ENCODE data around the gene TLE3. TPM values are rescaled to one million over a fixed set of nuclear protein-coding genes. Genes with fewer than 3 reads are reported as not detected.

Gene TLE3
- total RNA-seq, 1 donor from 2014 or later, result 58.8 TPM

- no peak for ATAC-seq
- no peaks in the 10 kb centered on the region for H3K27me3 ChIP-seq
- no peaks in the 10 kb centered on the region for H3K9me3 ChIP-seq
- no peak overlapping the region for H3K27ac ChIP-seq
- intact Hi-C loops (cut with DNase I), result no loop called here
- no peaks in the 10 kb centered on the region for H3K4me1 ChIP-seq
- H3K4me3 ChIP-seq, result no peak overlapping the region
- DNase-seq, result no peak
- H3K36me3 ChIP-seq, result no peaks in the 10 kb centered on the region
- TF ChIP-seq CTCF (IDR thresholded peaks at IDR 0.05), result no peak
Measured at GRCh38 chr15:70032509-70032908, 65.2 kb downstream of the TLE3 start.

DNA sequence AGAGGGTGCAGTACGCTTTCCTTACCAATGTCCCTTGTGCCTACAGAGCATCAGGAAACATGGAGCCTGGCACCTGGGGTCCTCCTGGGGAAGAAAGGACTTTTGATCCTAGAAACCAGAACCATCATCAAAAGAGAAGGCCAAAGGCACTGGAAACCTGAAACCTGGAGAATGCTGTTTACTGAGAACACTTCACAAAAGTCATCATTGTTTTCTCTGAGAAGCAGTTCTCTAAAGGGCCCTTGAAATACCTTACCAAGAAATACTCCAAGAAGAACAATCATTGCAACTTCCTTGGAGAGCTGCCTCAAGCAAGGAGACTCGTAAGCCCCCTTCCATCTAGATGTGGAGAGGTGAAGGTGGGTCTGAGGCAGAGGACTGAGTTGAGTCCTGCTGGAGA lies 66.0 kb downstream of the TLE3 start:
- H3K9me3 ChIP-seq, result no peaks in the 10 kb centered on the region
- DNase-seq, result no peak
- intact Hi-C loops (cut with DNase I), result no loop called here
- no peak overlapping the region for H3K4me3 ChIP-seq
- H3K4me1 ChIP-seq, result no peaks in the 10 kb centered on the region
- H3K27ac ChIP-seq, result no peak overlapping the region
- ATAC-seq, result peak; percentile 4
- H3K27me3 ChIP-seq, result no peaks in the 10 kb centered on the region
- no peak for TF ChIP-seq CTCF (IDR thresholded peaks at IDR 0.05)
- no peaks in the 10 kb centered on the region for H3K36me3 ChIP-seq

DNA sequence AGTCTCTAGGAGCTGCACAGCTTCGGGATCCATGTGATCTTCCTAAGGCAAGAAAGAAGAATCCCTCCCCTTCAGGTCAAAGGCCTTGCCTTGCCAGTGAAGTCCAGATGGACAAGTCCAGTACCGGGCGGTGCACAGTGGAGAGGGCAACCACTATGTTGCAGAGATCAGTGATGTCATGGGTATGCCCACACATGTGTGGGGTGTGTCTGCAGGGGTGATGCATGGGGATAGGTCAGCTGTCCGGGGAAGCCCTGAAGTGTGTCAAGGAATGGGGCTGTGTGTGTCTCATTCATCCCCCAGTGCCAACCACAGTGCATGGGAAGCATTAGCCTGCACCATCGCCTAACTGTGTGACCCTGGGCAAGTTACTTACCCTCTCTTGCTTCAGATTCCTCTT lies 66.5 kb downstream of the TLE3 start:
- no peak for TF ChIP-seq CTCF (IDR thresholded peaks at IDR 0.05)

DNA sequence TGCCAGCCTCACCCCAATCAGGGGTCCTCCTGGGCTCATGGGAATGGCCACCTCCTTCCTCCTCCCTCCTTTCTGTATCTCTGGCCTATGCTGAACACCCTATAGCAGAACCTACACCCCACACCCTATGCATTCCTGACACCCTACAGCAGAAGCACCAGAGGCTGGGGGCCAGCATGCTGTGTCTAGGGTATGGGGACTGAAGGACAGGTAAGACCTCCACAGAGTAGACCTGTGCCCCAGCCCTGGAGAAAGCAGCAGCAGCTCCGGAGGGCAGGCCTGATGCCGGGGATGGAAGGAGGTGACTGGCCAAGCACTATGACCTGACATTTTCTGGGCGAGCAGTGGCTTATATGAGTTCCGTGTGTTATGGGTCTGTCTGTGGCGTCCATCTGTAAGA lies 66.9 kb downstream of the TLE3 start:
- H3K9me3 ChIP-seq, result no peaks in the 10 kb centered on the region
- intact Hi-C loops (cut with DNase I), result no loop called here
- TF ChIP-seq CTCF (IDR thresholded peaks at IDR 0.05), result no peak
- H3K27me3 ChIP-seq, result no peaks in the 10 kb centered on the region
- no peak overlapping the region for H3K4me3 ChIP-seq
- DNase-seq (peak; percentile 51), ATAC-seq (no peak)
- peaks cover under 1% of the 10 kb centered on the region for H3K4me1 ChIP-seq
- H3K27ac ChIP-seq, result no peak overlapping the region
- no peaks in the 10 kb centered on the region for H3K36me3 ChIP-seq

More for the DNA sequence above, 66.5 kb downstream of the TLE3 start:
- DNase-seq (peak; percentile 36), ATAC-seq (no peak)
- Histone ChIP-seq H3K4me1 (no peaks in the 10 kb centered on the region), H3K27ac (no peak overlapping the region), H3K9me3 (no peaks in the 10 kb centered on the region), H3K36me3 (no peaks in the 10 kb centered on the region), H3K27me3 (no peaks in the 10 kb centered on the region), H3K4me3 (no peak overlapping the region)
- intact Hi-C loops (cut with DNase I), result no loop called here

GRCh38 chr15:70029297-70029701 lies 68.4 kb downstream of the TLE3 start:
- ATAC-seq (no peak), DNase-seq (peak; percentile 41)
- Histone ChIP-seq H3K4me3 (no peak overlapping the region), H3K9me3 (no peaks in the 10 kb centered on the region), H3K4me1 (peaks cover 14% of the 10 kb centered on the region), H3K27ac (no peak overlapping the region), H3K27me3 (no peaks in the 10 kb centered on the region), H3K36me3 (no peaks in the 10 kb centered on the region)
- intact Hi-C loops (cut with DNase I), result no loop called here
- no peak for TF ChIP-seq CTCF (IDR thresholded peaks at IDR 0.05)

DNA sequence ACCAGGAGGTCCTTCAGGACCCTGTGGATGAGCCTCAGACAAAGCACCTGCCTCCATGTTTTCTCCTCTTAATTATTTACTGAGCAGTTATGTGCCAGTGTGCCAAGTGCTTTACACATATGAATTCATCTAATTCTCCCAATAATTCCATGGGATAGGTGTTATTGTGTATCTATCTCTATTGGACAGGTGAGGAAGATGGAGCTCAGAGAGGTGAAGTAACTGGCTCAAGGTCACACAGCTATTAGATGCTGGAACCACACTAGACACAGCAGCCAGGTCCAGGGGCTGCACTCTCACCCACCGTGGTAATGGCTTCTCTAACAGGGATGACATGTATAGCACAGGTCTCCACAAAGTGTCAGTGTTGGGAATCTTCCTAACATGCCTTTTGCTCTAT lies 70.2 kb downstream of the TLE3 start:
- ATAC-seq (no peak), DNase-seq (no peak)
- TF ChIP-seq CTCF (IDR thresholded peaks at IDR 0.05), result no peak
- Histone ChIP-seq H3K27me3 (no peaks in the 10 kb centered on the region), H3K4me3 (no peak overlapping the region), H3K9me3 (no peaks in the 10 kb centered on the region), H3K4me1 (peaks cover 29% of the 10 kb centered on the region), H3K36me3 (no peaks in the 10 kb centered on the region), H3K27ac (no peak overlapping the region)
- intact Hi-C loops (cut with DNase I), result no loop called here
